ENCODE data around the gene OR2L3.

GRCh38 chr1:248015803-248016202, 30.8 kb upstream of the OR2L3 start:
- TF ChIP-seq POLR2AphosphoS5 (IDR thresholded peaks at IDR 0.05) (no peak), EP300 (IDR thresholded peaks at IDR 0.05) (no peak)
